ENCODE measurements around the gene FAM50A.

DNA sequence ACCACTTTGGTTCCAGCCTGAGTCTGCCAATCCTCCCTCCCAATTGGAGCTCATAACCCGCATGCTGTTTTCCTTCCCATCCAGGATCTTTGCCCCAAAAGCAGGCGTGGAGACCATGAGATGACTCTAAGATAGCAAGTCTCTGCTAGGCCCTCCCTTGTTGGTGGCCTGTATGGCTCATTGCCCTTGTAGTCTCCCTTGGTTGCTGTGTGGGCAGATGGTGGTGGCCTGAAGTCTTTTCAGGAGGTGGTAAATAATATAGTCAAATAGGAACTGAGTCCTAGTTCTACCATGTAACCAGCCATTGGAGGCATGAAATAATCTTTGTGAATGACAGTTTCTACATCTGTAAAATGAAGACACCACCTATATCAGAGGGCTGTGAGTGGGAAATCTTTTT lies 14.2 kb upstream of the FAM50A start:
- TF ChIP-seq CTCF (IDR thresholded peaks at IDR 0.05) (no peak), POLR2A (IDR thresholded peaks at IDR 0.05) (no peak)
